Esophagus muscularis mucosa (tissue), 4 donors: ENCODE measurements around the gene TIRAP. TPM values are rescaled to one million over a fixed set of nuclear protein-coding genes. Genes with fewer than 3 reads are reported as not detected.

Experiments
- DNase-seq: peaks from one replicate; pipeline ENCODE4 v3.0.0-alpha.2; 2017; ENCODE audit errors: extremely low spot score
- H3K27ac ChIP-seq, 4 donors: fragments of 200-600 bp; sonication (generic); replicated peaks in 1 of 4; 1 replicate in 3 of 4; 2 replicates in 1 of 4; pipeline ENCODE4 v1.5.1; 2016 to 2019; ENCODE audit warnings: mild to moderate bottlenecking in 1 of 4
- H3K27me3 ChIP-seq, 4 donors: fragments of 200-600 bp; sonication (generic); one replicate each; pipeline versions ENCODE4 v1.5.1 to v1.6.0; 2016 to 2019
- H3K36me3 ChIP-seq, 4 donors: fragments of 200-600 bp; sonication (generic); one replicate each; pipeline ENCODE4 v1.5.1; 2016 to 2019
- H3K4me1 ChIP-seq, 4 donors: fragments of 200-600 bp; sonication (generic); one replicate each; pipeline ENCODE4 v1.5.1; 2016 to 2019
- H3K4me3 ChIP-seq, 4 donors: fragments of 200-600 bp; sonication (generic); 1 replicate in 2 of 4; 2 replicates in 2 of 4; pipeline ENCODE4 v1.5.1; 2016 to 2019; ENCODE audit warnings: mild to moderate bottlenecking in 4 of 4, moderate library complexity in 1 of 4
- H3K9me3 ChIP-seq, 4 donors: fragments of 200-600 bp; sonication (generic); 1 replicate in 3 of 4; 2 replicates in 1 of 4; pipeline ENCODE4 v1.5.1; 2016 to 2019
- EP300 ChIP-seq: sonication (generic); formaldehyde crosslinking; IDR thresholded peaks from one replicate; pipeline ENCODE4 v1.6.1; 2017; ENCODE audit warnings: antibody characterized with exemption
- POLR2A ChIP-seq: fragments of 450-650 bp; IDR thresholded peaks from one replicate; pipeline ENCODE4 v1.6.1; 2017; ENCODE audit warnings: antibody characterized with exemption, moderate library complexity, mild to moderate bottlenecking, low read depth
- POLR2AphosphoS5 ChIP-seq, 2 donors: sonication (generic); formaldehyde crosslinking; IDR thresholded peaks; one replicate each; pipeline ENCODE4 v1.6.1; 2017; ENCODE audit warnings: antibody characterized with exemption in 2 of 2
- WGBS: methylation state at CpG from one replicate; pipeline ENCODE4 v1.1.5; 2018; 5-methylcytosine and 5-hydroxymethylcytosine counted together
- intact Hi-C: fragments of 100-400 bp; cut with DNase I; formaldehyde crosslinking; loops from one replicate; pipeline ENCODE4 v1.15.1; 2023
- total RNA-seq, 4 donors: library from RNA; depleted of rRNA; stranded (reverse); fragments of >200 nt; gene quantifications; one replicate each; pipeline versions ENCODE4 v1.1.0 to v1.2.1, GENCODE V29; 2016
- TF ChIP-seq, protein P1 (sequence below), 3 experiments: fragments of 200-600 bp in 2 of 3; fragments of 450-650 bp in 1 of 3; sonication (generic) in 2 of 3; IDR thresholded peaks; one replicate each; pipeline ENCODE4 v1.5.1; 2017 to 2019; ENCODE audit warnings: antibody characterized with exemption in 3 of 3, mild to moderate bottlenecking in 2 of 3, moderate library complexity in 1 of 3

TIRAP gene
- total RNA-seq, 4 donors from 2014 or later = 8.3 to 14.3 (median 13.4) TPM

DNA sequence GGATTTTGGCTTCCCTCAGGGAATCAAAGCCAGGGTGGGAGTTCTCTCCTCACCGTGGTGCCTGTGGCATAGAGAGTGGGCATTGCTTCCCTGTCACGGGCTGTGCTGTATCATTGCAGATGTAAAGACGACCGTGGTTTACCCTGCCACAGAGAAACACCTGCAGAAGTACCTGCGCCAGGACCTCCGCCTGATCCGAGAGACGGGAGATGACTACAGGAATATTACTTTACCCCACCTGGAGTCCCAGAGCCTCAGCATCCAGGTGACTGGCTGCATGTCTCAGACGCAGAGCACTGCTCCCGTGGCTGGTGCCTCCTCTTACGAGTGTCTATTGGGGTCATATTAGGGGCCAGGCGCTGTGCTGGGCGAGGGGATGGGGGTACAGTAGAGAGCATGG is 48.4 kb downstream of the TIRAP start:
- no peak for DNase-seq
- intact Hi-C loops = no loop called here

DNA sequence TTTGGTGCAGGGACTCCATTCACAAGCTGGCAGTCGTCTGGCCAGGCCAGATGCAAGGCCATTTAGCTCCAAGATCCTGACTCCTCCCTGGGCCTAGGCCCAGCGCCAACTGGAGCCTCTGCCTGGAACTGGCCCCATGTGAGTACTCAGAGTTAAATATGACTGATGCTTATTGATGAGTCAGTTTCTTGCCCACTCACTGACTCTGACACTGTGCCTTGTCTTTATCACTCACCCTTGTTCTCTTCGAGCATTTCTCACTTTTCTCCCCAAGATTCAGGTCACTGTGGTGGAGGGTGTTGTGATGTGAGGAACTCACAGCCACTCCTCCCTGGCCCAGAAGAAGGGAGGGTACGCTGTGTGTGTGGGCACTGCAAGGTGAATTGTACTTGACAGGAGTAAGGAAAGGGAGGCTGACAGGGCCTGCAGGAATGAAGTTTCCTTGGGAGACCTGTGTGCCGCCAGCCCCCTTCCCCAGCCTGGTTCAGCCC is 49.4 kb downstream of the TIRAP start:
- DNase-seq = no peak
- Histone ChIP-seq H3K4me1 (peaks cover 24 to 33% (median 32%) of the 10 kb centered on the region in 4 donors), H3K27me3 (no peaks in the 10 kb centered on the region), H3K9me3 (no peaks in the 10 kb centered on the region), H3K36me3 (peaks cover 0 to 20% (median 13%) of the 10 kb centered on the region in 4 donors), H3K4me3 (no peak overlapping the region), H3K27ac (peak overlapping the region in 1 of 4 donors; percentile 13)
- TF ChIP-seq EP300 = no peak
- peak in 1 of 2 donors; percentile 31 for TF ChIP-seq POLR2AphosphoS5 (IDR thresholded peaks at IDR 0.05)
- intact Hi-C loops = no loop called here
- 63% methylated on average over 5 of the region's 5 CpGs for WGBS

More for the DNA sequence above, 48.4 kb downstream of the TIRAP start:
- Histone ChIP-seq H3K27me3 (no peaks in the 10 kb centered on the region), H3K4me3 (no peak overlapping the region), H3K4me1 (peaks cover 20 to 31% (median 25%) of the 10 kb centered on the region in 4 donors), H3K36me3 (peaks cover 0 to 20% (median 12%) of the 10 kb centered on the region in 4 donors), H3K27ac (no peak overlapping the region), H3K9me3 (no peaks in the 10 kb centered on the region)
- 95% methylated on average over 10 of the region's 13 CpGs for WGBS
- TF ChIP-seq, protein P1, sequence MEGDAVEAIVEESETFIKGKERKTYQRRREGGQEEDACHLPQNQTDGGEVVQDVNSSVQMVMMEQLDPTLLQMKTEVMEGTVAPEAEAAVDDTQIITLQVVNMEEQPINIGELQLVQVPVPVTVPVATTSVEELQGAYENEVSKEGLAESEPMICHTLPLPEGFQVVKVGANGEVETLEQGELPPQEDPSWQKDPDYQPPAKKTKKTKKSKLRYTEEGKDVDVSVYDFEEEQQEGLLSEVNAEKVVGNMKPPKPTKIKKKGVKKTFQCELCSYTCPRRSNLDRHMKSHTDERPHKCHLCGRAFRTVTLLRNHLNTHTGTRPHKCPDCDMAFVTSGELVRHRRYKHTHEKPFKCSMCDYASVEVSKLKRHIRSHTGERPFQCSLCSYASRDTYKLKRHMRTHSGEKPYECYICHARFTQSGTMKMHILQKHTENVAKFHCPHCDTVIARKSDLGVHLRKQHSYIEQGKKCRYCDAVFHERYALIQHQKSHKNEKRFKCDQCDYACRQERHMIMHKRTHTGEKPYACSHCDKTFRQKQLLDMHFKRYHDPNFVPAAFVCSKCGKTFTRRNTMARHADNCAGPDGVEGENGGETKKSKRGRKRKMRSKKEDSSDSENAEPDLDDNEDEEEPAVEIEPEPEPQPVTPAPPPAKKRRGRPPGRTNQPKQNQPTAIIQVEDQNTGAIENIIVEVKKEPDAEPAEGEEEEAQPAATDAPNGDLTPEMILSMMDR (IDR thresholded peaks at IDR 0.05) = no peak
- no peak for TF ChIP-seq POLR2A

DNA sequence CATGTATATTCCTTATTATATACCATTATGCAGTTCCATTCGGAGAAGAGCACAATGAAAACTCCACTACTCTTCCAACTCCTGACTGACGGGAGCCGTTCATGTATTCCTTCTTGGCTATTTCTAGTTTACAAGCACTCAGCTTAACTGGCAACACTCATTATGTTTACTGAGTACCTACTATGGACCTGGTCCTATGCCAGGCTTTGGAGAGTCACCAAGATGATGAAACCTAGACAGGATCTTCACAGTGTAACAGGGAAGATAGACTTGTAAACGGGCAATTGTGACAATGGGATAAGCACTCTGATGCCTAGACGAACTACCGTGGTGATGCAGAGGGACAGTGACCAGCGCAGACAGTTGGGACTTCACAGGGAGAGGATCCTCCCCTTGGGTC is 50.2 kb downstream of the TIRAP start:
- Histone ChIP-seq H3K4me1 (peaks cover 24 to 40% (median 35%) of the 10 kb centered on the region in 4 donors), H3K9me3 (no peaks in the 10 kb centered on the region), H3K27me3 (no peaks in the 10 kb centered on the region), H3K27ac (no peak overlapping the region), H3K4me3 (no peak overlapping the region), H3K36me3 (peaks cover 0 to 22% (median 13%) of the 10 kb centered on the region in 4 donors)
- DNase-seq = no peak
- TF ChIP-seq POLR2A (no peak), POLR2AphosphoS5 (IDR thresholded peaks at IDR 0.05) (no peak), EP300 (no peak)
- TF ChIP-seq, protein P1 (IDR thresholded peaks at IDR 0.05) = no peak
- WGBS = 97% methylated on average over 7 of the region's 7 CpGs
- intact Hi-C loops = no loop called here

DNA sequence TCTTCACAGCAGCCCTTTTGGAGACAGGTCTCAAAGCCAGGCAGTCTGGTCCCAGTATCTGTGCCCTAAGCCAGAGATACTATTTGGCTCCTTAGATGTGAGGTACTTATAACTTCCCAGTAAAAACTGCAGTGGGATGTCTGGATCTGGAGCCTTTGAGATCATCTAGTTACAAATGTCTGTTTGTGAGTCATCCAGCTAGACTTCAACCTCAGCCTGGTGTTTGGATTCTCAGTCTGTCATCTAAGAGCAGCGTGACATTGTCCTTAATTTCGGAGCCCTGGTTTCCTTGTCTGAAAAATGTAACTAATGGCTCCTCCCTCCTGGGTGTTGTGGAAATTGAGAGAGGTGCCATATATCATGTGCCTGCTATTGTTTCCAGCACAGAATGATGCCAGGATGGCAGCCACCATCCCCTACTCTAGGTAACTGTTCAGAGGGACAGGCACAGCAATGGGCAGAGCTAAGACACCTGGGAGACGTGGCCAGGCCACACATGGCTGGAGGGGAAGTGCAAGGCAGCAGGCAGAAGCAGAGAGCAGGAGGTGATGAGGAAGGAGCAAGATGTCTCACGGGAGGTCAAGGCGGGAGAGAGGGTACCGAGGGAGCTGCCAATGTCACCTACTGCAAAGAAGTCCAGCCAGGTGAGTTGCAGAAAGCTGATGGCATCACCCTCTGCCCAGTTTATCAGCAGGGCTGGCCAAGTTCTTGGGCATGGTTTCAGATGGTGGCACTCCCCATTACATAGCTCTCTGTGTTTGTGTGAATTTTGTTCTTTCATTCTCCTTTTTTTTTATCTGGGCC is 52.0 kb downstream of the TIRAP start:
- Histone ChIP-seq H3K9me3 (no peaks in the 10 kb centered on the region), H3K36me3 (peaks cover 0 to 30% (median 21%) of the 10 kb centered on the region in 4 donors), H3K4me3 (no peak overlapping the region), H3K27me3 (no peaks in the 10 kb centered on the region), H3K4me1 (peaks cover 31 to 48% (median 45%) of the 10 kb centered on the region in 4 donors), H3K27ac (no peak overlapping the region)
- intact Hi-C loops = no loop called here
- 82% methylated on average over 6 of the region's 6 CpGs for WGBS
- TF ChIP-seq, protein P1 (IDR thresholded peaks at IDR 0.05) = no peak
- TF ChIP-seq POLR2AphosphoS5 (IDR thresholded peaks at IDR 0.05) (no peak), EP300 (no peak), POLR2A (no peak)
- no peak for DNase-seq

DNA sequence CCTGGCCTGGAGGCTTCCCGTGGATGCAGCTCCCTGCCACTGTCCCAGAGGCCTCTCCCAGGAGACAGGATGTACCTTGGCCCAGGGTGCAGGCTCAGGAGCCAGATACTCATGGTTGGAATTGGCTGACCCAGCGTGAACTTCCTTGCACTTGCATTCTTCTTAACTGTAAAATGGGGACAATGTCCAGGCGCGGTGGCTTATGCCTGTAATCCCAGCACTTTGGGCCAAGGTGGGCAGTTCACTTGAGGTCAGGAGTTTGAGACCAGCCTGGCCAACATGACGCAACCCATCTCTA is 52.5 kb downstream of the TIRAP start:
- DNase-seq = no peak
- H3K4me1 ChIP-seq = peaks cover 36 to 52% (median 51%) of the 10 kb centered on the region in 4 donors
- intact Hi-C loops = no loop called here
- no peaks in the 10 kb centered on the region for H3K27me3 ChIP-seq
- WGBS = 86% methylated on average over 5 of the region's 5 CpGs
- H3K27ac ChIP-seq = no peak overlapping the region
- peaks cover 0 to 31% (median 23%) of the 10 kb centered on the region in 4 donors for H3K36me3 ChIP-seq
- no peak overlapping the region for H3K4me3 ChIP-seq
- H3K9me3 ChIP-seq = no peaks in the 10 kb centered on the region
- TF ChIP-seq, protein P1 (IDR thresholded peaks at IDR 0.05) = no peak
- TF ChIP-seq EP300 (no peak), POLR2AphosphoS5 (IDR thresholded peaks at IDR 0.05) (no peak), POLR2A (no peak)
